Stimulated activated CD4-positive, alpha-beta T cell treated with anti-CD3 and anti-CD28 coated beads, Interleukin-15, amount 100 ng/mL, for 1 hour (primary cell): ENCODE results near the gene FRMPD2.
"Not testable (repeated sequence)": the region's sequence is repeated elsewhere in the genome, so short reads cannot be mapped to it uniquely, and the experiment has no call there.

ENCODE experiments used
- DNase-seq, 2 donors: peaks; one replicate each; pipeline ENCODE4 v3.0.0-alpha.2; 2020; ENCODE audit warnings: low read depth in 1 of 2, low spot score in 1 of 2

The FRMPD2 gene

DNA sequence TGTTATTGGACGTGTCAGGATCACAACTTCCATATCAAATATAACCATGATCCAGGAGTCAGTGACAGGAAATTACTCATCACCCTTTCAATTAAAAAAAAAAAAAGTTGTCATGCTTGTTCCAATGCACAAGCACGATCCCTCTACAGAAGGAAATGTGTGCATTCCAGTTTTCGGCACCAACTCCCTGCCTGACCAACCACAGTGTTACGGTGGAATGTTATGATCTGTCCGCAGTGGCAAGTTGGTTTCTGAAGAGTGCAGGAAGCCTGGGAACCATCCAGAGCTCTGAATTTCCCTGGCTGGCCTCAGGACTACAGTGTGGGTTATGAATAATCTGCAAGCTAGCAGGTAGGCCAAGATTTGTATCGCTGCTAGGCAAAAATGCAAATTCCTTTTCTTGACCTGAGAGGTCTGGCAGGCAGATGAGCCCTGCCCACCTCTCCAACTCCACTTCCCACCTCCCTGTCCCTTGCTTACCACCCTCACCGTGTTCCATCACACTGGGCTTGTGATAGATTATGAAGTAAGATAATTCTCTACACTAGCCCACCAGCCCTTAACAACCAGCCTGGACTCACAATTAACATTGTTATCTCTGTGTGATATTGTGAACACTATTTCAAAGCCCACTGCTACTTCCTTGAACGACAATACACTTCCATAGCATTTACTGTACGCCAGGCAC, 20.4 kb downstream of the FRMPD2 start:
- DNase-seq = no peak

DNA sequence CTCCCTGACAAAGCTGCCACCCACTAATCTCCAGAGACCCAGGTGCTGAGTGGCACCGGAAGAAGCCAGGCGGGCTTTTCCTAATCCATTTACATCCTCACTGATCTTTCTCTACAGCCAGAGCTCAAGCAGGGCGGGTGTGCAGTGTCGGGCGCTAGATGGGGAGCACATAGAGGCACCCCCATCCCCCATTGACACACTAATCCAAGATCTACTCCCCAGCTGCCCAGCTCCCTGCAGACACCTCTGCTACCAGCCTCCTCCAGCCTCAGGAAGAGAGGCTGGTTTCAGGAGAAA, 22.2 kb downstream of the FRMPD2 start:
- DNase-seq = no peak

DNA sequence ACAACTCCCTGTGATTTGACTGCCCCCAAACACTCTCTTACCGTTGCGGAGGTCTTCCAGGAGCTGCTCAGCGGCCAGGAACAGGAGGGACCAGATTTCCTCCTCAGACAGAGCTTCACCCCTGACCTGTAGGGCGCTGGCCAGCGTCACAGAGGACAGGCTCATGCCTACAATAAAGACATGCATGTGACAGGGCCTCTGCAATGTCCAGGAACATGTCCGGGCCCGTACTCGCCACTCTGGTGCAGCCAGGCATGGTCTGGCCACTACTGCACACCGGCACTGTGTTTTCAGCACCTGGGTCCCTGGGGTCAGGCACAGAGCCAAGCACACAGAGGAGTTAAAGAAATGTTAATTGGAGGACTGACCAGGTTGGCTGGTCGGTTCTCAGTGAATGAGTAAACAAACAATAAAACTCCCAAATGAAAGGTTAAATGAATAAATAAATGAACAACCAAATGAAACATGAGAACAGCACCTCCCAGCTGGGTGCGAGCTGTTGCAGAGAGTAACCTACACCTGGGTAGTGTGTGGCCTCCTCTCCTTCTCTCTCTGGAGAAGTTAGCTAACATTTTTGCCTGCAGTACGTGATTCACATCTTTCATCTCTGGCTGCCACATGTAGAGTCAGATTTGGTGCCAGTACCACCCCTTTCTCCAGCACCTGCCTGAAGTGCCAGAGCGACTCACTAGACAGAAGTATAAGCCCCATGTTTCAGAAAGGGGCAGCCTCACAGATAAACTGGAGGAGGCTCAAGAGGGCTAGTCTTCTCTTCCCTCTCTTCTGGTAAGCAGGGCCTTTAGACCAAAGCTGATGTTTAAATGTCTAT, 22.8 kb downstream of the FRMPD2 start:
- no peak for DNase-seq

DNA sequence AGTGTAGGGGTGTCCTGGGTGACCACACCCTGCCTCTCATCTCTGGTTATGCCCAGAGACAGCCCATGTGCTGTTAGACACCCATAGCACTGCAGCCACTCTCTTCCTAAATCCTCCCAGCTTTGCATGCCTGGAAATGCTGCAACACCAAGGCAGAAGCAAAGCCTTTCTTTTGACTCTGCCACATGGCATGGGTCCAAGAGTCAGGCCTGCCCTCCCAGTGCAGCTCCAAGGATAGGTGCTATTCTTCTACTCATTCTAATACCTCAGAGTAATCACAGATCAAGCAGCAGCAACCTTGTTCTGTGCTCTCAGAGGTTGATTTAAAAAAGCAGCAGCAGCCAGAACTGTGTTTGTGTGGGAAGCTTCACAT, 23.4 kb downstream of the FRMPD2 start:
- DNase-seq = no peak

DNA sequence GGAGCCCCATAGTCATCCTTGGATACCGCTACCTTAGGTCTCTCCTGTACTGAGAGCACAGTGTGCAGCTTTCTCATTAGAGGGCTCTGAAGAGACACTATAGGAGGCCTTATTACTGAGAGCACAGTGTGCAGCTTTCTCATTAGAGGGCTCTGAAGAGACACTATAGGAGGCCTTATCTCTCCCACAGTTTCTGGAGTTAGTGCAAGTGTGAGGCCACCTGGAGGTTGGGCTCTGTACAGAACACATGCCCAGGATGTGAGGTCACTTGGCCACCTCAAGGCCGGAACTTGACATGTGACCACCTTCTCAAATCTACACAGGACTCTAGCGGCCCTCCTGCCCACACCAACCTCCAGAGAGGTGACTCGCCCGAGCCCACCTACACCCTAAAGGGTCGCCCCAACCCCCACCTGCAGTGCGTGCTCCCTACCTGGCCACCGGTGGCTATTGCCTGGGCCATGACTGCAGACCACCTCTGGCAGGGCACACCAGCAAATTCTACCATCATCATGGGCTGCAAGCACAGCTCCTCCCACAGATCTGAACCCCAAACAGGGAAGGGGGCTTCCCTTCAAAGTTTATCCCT, 24.6 kb downstream of the FRMPD2 start:
- DNase-seq = no peak

DNA sequence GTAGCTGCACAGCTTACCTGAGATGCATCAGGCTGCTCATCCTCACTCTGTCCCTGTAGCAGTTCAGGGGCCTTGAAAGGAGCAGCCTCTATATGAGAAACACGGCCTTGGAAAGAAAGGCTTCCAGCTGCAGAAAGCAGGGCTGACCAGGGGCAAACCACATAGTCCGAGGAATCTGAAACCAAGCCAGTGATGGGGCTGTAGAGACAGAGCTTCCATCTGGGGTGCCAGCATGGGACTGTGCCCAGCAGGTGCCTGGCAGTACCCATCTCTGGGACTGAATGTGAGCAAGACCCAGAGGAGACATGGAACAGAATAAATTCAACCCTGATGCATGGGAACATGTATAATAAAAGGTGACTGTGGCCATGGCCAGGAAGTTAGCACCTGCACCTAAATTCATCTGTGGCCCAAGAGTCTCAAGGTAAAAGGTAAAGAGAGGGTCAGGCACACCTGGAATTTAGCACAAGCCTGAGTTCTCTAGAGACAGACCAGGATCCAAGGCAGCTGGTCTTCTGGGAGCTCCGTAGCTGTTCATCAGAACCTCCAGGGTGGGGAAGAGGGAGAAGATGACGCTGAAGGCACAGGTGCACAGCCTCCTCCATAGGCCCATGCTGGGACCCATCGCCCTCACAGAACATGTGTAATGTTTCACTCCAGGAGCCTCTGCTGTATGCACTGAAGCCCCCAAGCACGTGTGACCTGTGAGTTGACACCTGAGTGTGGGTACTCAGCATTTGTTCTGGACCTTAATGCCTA, 25.3 kb downstream of the FRMPD2 start:
- DNase-seq = no peak

DNA sequence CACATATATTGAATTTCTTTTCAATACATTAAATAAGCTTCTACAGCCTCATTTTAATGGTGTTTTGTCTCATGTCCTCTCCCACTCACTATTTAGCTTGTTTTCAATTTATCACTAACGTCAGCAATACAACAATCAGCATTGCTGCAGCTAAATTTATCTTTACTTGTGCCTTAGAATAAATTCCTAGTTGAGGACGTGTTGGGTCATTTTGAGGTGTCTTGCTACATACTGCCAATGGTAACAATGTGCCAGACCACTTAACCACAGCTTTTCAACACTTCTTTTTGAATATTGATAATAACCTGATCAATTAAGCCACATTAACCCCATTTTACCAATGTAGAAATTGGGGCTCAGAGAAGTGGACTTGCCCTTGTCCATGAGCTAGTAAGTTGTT, 26.0 kb downstream of the FRMPD2 start:
- no peak for DNase-seq

DNA sequence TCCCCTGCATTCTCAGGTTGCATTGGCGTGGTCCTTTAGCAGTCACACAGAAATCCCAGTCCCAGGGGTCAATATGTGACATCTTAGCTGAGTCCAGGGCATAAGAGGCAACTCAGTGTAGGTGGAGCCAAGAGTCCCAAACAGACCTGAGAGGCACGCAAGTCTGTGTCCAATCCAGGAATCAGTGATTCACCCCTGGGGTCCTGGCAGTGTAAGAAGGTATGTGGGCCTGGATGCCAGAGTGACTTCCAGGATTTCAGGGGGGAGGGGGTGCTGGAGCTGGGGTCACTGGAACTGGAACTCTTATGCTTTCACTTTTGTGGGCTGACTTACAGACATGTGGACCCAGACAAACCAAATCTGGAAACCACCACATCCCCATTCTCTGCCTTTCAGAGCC, 26.8 kb downstream of the FRMPD2 start:
- no peak for DNase-seq

DNA sequence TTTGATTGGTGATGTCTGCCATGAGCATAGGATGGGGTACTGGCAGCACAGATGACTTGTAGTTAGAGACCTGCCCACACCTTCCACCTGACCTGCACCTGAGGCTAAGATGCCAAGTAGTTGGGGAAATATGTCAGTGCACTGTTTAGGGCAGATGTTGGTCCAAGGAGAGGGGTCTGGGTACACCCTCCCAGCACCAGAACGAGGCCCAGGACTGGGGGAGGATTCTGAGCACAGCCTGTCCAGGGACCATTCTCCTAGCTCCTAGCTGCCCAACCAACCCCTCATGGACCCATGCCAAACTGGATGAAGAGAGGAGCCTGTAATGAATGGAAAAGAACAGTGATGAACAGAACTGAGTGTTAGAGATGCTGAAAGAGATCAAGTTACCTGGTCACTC, 28.0 kb downstream of the FRMPD2 start:
- no peak for DNase-seq

DNA sequence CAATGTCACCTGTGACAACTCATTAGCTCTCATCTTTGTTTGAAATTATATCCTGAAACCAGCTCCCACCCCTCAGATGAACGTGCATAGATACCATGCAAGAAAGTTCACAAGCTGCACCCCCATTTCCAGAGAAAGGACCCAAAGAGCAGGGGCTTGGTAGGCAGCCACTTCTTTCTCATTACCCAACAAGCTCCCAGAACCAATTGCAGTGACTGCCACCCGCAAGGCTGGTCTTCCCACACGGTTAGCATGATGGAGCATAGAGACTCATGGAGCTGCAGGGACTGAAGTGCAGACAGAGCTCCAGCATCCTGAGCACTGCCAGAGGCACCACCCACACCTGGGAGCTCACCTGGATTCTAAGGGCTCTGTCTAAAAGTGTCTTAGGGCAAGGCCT, 28.5 kb downstream of the FRMPD2 start:
- no peak for DNase-seq

DNA sequence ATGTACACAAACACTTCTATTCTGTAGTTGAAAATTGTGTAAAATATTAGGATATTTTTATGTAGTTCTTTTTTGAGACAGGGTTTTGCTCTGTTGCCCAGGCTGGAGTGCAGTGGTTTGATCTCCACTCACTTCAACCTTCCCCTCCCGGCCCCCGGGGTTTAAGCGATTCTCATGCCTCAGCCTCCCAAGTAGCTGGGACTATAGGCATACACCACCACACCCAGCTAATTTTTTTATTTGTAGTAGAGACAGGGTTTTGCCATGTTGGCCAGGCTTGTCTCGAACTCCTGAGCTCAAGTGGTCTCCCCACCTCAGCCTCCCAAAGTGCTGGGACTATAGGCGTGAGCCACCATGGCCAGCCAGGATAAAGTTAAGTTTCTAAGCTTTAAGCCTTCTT, 30.6 kb downstream of the FRMPD2 start:
- DNase-seq = not testable (repeated sequence)

DNA sequence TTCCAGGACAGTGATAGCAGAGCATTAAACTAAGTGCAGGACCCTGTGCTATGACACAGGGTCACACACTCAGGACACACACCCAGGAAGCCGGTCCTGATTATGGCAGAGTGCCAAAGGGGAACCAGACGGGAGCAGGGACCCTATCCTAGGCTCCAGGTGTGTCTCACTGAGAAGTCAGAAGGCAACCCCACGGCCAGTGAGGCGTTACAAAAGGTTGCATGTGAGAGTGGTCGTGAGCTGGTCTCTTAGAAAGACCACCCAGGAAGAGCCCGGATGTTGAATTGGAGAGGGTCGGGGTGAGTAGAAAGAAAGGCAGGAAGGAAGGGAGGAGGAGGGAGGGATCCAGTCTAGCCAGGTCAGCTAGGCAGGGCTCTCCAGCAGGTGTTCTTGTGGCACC, 31.0 kb downstream of the FRMPD2 start:
- DNase-seq = no peak

DNA sequence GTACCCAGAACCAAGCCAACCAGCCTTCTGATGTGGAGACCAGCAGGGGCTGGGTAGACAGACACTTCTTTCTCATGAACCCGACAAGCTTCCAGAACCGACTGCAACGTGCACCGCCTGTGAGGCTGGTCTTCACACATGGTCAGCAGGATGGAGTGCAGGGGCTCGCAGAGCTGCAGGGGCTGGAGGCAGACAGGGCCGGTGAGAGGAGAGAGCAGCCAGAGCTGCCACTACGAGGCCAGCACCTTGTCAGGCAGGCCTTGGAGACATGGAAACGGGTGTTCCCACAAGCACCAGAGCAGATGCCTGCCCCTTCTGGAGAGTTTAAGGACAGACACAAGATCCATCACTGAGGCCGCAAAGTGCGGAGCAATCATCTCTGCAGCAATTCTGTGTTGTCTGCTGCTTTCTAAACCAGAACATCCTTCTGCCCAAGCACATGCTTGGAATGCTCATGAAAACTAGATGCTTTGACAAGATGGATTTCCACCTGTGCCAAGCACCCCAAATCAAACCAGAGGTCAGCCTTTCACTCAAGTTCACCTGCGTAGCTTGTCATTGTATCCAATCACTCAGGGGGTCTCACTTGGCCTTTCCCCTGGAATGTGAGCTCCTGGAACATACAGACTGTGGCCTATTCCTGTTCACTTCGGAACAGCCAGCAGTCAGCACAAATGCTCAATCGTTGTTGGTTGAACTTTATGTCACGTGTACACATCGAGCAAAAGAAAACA, 32.2 kb downstream of the FRMPD2 start:
- DNase-seq = no peak

DNA sequence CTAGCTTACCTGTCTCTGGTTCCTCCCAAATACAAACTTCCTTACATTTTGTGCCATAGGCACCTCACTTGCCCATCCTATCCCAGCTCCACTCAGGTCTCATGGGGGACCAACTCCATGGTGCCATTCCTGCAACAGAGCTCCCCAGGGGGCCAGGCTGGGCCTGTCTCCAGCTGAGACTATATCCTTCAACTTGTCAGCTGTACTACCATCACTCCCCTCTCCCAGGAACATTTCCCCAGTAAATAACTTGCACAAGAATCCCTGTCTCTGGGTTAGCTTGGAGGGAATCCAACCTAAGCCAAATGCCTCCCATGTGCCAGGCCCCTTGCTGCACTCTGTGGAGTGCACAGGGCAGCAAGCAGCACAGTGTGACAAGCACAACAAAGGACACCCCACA, 33.2 kb downstream of the FRMPD2 start:
- no peak for DNase-seq

DNA sequence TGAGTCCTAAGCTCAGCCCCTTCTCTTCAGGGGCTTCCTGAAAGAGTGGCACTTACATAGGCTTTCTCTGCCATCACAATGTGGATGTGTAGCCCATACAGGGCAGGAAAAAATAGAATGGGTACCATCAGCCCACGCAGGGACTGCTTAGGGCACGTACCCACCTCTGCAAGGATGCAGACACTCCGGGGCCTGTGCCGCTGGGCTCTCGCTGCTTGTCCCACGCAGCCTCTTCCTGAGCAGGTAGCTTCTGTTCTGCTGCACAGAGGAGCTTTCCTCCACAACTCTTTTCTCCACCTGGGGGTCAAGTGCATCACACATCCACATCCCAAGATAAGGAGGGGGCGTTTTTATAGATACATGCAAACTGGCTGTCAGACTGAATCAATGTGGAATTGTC, 34.3 kb downstream of the FRMPD2 start:
- no peak for DNase-seq

DNA sequence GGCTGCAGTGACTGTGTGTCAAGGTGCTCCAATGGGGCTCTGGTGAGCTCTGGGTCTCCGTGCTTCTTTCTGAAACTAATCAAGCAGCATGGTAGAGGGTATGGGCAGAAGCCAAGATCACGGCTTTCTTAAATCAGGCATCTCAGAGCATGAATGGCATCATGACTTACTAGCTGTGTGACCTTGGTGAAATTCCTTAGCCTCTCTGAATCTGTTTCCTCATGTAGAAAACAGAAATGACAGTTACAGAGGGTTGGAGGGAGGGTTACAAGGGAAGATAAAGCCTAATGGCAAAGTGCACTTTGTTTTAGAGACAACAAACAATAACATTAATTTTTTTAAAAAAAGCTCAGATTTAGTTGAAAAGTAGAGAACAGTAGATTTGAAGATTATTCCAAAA, 34.9 kb downstream of the FRMPD2 start:
- DNase-seq = no peak

DNA sequence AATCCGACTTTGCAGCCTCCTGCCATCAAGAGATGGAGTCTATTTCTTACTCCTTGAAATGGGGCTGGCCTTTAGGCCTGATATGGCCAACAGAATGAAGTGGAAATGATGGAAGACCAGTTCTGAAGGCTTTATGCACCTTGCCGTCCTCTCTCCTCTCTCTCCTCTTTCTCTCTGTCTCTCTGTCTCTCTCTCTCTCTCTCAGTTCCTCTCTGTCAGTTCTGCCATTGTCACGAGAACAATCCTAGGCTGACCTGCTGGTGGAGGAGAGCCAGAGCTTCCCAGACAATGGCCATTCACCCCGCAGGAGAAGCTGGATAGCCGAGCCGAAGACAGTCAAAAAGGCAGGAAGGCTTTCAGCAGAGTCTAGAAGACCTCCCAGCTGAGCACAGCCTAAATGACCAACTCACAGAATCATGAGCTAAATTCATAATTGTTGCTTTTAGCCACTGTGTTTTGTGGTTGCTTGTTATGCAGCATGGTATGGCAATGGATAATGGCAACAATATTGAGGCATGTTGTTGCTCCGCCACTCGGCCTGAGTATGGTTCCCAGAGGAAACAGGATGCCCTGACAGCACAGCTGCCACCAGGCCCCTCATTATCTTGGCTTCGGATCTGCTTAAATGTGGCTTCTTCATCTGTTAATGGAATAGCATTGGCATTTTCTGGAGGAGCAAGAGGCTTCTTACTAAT, 35.5 kb downstream of the FRMPD2 start:
- no peak for DNase-seq

DNA sequence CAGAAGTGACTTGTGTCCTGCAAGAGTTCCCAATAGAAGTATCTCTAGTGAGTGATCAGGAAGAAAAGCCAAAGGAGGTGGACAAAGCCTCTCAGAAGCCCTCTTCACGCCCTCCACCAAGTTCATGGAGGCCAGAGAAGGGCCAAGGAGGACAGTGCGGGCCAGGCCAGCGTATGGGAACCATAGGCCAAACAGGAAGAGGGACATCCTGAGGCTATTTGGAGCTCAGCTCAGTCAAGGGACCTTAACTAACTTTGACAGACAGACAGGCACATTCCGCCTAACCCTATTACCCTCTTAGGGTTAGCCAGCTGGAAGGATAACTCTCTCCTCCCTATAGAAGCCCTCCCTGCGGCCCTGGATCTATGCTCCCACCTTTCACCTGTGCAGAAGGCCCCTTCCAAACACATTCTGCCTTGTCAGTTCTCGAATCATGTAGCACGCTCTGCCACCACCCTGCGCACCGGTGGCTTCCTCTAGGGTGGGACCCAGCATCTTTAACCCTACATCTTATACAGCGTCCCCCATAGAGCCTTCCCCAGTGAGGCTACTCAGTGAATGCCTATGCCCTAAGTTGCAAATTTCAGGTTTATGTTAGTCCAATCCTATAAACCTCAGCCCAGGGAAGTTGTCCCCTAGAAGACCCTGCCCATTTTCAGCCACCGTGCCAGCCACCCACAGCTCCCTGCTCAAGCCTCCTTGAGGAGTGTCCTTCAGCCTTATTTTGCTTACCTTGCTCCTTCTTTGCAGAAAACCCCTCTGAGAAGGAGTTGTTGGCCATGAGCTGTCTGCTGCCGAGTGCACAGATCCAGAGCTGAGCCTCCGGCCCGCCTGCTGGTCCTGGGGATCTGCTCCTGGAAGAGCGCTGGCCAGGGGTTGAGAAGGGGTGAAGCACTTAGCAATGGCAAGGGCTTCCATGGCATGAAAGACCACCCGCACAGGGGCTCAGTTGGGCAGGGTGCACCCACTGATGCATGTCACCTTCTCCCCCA, 36.9 kb downstream of the FRMPD2 start:
- no peak for DNase-seq

DNA sequence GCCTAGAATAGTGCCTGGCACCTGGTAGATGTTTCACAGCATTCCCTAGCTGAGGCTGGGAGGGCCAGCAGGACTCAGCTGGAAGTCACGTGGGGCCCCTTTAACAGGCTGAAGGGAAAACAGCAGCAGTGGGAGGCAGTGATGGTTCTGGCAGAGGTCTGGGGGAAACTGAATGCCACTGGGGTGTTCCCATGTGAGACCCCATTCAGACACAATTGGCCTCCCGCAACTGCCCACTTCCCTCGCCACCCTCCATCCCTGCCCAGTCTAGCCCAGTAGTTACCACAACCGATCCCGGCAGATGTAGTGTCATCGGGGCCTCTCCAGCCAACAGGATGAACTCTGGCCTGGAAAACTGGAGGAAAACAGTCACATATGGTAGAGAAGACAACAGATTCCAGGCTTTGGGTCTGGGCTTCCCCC, 38.3 kb downstream of the FRMPD2 start:
- no peak for DNase-seq
